ENCODE data around the gene MN1.
A peak's percentile ranks its signal among the peaks of the same experiment; 100 is the strongest.

MN1 gene

DNA sequence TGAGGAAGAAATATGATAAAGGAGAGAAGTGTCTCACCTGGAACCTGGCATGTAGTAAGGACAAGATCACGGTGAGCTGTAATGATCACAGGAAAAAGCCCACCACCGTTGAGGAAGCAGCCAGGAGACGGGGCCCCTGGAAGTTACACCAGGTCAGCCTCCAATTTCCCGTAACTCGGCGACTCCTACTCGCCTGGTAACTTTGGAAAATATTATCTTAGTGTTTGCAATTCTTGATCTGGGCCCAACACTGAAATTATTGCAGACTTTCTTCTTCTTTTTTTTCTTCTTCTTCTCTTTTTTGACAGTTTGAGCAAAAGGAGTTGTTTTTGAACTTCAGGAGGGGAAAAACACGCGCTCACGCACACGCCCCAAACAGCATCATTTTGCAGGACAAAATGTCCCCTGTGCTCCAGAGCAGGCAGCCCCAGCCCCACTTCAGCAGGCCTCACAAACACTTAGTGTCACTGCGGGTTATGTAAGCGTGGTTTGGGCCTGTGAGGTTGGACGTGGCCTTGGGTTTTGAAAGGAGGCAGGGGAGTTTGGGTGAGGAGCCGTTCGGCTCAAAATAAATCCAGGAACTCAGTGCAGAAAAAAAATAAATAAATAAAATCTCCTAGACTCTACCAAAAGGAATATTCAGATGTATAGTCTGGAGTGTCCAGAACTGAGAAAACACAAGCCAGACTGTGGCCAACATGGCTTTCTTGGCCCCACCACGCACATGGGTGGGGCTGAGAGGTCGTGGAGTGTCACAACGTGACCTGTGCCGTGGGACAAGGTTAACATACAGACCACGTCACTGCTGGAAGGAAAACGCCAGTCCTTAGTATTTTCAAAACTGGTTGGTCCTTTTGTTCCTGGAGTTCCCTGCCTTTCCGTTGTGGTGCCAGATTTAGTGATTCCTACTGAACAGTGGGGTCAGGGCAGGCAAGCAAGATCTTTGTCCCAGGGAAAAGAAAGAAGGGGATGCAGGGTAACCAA is 26.3 kb upstream of the MN1 start:
- TF ChIP-seq, protein P1, sequence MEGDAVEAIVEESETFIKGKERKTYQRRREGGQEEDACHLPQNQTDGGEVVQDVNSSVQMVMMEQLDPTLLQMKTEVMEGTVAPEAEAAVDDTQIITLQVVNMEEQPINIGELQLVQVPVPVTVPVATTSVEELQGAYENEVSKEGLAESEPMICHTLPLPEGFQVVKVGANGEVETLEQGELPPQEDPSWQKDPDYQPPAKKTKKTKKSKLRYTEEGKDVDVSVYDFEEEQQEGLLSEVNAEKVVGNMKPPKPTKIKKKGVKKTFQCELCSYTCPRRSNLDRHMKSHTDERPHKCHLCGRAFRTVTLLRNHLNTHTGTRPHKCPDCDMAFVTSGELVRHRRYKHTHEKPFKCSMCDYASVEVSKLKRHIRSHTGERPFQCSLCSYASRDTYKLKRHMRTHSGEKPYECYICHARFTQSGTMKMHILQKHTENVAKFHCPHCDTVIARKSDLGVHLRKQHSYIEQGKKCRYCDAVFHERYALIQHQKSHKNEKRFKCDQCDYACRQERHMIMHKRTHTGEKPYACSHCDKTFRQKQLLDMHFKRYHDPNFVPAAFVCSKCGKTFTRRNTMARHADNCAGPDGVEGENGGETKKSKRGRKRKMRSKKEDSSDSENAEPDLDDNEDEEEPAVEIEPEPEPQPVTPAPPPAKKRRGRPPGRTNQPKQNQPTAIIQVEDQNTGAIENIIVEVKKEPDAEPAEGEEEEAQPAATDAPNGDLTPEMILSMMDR (IDR thresholded peaks at IDR 0.05; ENCODE audit: low read depth, low read length) = no peak
- no peak for DNase-seq (ENCODE audit: extremely low read depth, low read depth)

DNA sequence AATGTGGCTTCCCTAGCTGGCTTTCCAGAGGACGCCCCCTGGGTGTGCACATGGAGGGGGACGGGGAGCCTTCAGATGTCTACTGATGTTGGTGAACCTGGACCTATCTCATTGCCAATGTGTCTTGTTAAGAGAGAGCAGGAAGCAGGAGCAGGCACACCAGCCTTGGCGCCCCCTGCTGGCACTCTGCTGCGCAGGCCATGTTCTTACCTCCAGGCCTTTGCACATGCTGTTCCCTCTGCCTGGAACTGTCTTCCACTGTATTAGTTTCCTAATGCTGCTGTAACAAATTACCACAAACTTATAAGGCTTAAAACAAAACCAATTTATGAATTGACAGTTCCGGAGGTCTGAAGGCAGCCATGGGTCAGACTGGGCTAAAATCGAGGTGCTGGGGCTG is 23.6 kb upstream of the MN1 start:
- TF ChIP-seq, protein P1 (IDR thresholded peaks at IDR 0.05; ENCODE audit: low read depth, low read length) = peak; percentile 17
- DNase-seq (ENCODE audit: extremely low read depth, low read depth) = no peak

DNA sequence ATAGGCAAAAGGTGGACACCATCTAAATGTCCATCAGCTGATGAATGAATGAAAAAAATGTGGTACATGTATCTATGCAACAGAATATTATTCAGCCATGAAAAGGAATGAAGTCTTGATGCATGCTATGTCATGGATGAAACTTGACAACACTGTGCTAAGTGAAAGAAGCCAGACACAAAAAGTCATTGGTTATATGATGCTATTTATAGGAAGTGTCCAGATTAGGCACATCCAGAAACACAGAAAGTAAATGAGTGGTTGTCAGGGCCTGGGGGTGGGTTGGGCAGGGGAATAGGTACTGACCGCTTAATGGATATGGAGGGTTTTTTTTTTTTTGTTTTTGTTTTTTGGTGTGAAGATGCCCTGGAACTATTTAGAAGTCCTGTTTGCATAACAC is 21.7 kb upstream of the MN1 start:
- no peak for DNase-seq (ENCODE audit: extremely low read depth, low read depth)
- TF ChIP-seq, protein P1 (IDR thresholded peaks at IDR 0.05; ENCODE audit: low read depth, low read length) = no peak

DNA sequence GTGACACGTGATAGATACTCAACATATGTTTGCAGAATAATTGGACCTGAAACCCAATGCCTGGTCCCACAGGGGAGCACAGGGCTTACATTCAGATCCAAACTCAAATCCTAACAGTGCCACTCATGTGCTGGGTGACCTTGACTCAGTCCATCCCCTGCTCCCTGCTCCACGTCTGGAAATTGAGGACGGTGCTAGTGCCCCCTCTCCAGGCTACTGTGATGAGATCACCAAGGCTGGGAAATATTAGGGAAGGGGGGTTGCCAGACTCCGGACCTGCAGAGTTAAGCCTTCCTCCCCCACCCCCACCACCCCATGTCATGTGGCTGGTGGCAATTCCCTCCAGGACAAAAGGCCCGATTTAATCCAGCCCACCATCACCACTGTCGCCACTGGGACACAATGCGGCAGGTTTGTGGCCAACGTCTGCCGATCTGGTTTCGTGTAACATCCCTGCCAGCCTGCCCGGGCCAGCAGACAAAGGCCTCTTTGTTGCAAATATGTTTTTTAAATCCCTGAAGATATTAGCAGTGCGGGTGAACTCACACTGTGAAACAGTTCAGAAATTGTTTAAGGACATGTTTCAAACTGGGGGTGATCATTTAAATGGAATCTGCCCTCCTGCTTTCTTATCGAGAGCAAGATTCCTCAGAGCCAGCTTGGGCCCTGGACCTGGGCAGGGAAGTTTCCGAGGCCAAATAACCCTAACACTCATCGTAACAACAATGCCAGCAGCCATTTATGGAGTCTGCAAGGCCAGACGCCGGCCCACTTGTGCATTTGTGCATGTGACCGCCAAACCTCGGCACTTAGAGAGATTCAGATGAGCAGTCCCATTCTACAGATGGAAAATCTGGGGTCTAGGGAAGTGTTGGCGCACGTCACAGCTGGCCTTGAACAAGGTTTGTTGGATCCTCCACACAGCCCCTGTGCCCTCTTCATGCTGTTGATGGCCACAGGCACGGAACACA is 19.6 kb upstream of the MN1 start:
- DNase-seq (ENCODE audit: extremely low read depth, low read depth) = no peak
- TF ChIP-seq, protein P1 (IDR thresholded peaks at IDR 0.05; ENCODE audit: low read depth, low read length) = no peak

DNA sequence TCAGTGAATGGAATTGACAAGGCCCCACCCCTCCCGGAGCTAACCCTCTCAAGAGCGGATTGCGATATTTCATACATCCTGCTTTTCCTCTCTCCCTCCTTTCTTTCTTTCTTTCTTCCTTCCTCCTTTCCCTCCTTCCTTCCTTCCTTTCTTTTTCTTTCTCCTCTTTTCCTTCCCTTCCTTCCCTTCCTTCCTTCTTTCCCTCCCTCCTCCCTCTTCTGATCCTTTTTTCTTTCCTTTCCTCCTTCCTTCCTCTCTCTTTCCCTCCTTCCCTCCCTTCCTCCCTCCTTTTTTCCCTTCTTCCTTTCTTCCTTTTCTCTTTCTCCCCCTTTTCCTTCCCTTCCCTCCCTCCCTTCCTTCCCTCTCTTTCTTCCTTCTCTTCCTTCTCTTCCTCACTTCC is 15.0 kb upstream of the MN1 start:
- no peak for DNase-seq (ENCODE audit: extremely low read depth, low read depth)
- TF ChIP-seq, protein P1 (IDR thresholded peaks at IDR 0.05; ENCODE audit: low read depth, low read length) = no peak

DNA sequence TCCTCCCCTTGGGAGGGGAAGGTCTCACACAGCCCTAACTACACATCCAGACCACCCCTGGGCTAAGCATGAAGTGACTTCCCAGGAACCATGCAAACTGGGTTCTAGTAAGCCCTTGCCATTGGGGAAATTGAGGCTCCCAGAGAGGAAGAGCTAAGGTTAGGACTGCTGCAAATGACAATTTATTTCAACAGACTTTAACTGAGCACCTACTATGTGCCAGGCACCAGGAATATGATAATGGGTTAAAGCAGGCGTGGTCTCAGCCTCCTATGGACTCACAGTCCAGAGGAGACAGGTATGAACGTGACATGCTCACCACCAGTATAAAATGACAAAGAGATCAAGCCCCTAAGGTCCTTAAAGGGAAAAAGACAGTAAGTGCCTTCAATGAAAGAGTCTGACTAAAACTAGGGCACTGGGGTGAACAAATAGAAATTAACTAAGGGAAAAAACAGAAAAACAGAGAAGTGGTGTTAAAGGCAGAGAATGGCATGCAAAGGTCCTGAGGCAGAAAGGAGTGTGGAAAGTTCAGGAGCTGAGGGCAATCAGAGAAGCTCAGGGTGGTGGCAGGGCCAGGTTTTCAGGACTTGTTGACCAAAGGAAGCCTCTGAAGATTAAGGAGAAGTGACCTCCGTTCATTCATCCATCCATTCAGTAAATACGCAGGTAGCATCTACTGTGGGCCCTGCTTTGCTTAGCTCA is 14.4 kb upstream of the MN1 start:
- TF ChIP-seq, protein P1 (IDR thresholded peaks at IDR 0.05; ENCODE audit: low read depth, low read length) = no peak
- no peak for DNase-seq (ENCODE audit: extremely low read depth, low read depth)
